Mesenchymal stem cell (in vitro differentiated cells and primary cell): Measurements from ENCODE around the gene DSCAML1.

Experiments used
- DNase-seq: peaks from one replicate; pipeline ENCODE4 v3.0.0-alpha.2; 2013
- H2AFZ ChIP-seq: one replicate; pipeline ENCODE4 v1.6.1; 2013; ENCODE audit warnings: low read depth, mild to moderate bottlenecking, control low read depth, inconsistent platforms, low read length, moderate library complexity
- H2AK5ac ChIP-seq: 2 replicates; pipeline ENCODE4 v1.6.1; 2013; ENCODE audit warnings: low read length, moderate library complexity, mild to moderate bottlenecking, inconsistent platforms; ENCODE audit not compliant: severe bottlenecking
- H2BK120ac ChIP-seq: one replicate; pipeline ENCODE4 v1.6.1; 2013; ENCODE audit warnings: low read depth, mild to moderate bottlenecking, inconsistent platforms, low read length, moderate library complexity
- H2BK12ac ChIP-seq, 2 experiments: one replicate each; pipeline ENCODE4 v1.6.1; 2013; ENCODE audit warnings: inconsistent platforms in 2 of 2, low read length in 2 of 2, mild to moderate bottlenecking in 2 of 2, moderate library complexity in 2 of 2, control low read depth in 1 of 2
- H2BK15ac ChIP-seq: one replicate; pipeline ENCODE4 v1.6.1; 2013; ENCODE audit warnings: mild to moderate bottlenecking, low read depth, inconsistent platforms; ENCODE audit not compliant: poor library complexity, severe bottlenecking
- H2BK5ac ChIP-seq: 2 replicates; pipeline ENCODE4 v1.6.1; 2013; ENCODE audit warnings: low read depth, mild to moderate bottlenecking, low read length, control low read depth, inconsistent platforms; ENCODE audit not compliant: poor library complexity, severe bottlenecking
- H3K14ac ChIP-seq, 2 experiments: one replicate each; pipeline ENCODE4 v1.6.1; 2013; ENCODE audit warnings: inconsistent platforms in 2 of 2, low read length in 2 of 2, control low read depth in 1 of 2, mild to moderate bottlenecking in 1 of 2, moderate library complexity in 1 of 2
- H3K18ac ChIP-seq, 2 experiments: one replicate each; pipeline ENCODE4 v1.6.1; 2013; ENCODE audit warnings: inconsistent platforms in 2 of 2, low read length in 2 of 2, control low read depth in 1 of 2, low read depth in 1 of 2, mild to moderate bottlenecking in 1 of 2
- H3K23ac ChIP-seq, 2 experiments: one replicate each; pipeline ENCODE4 v1.6.1; 2013; ENCODE audit warnings: inconsistent platforms in 2 of 2, low read length in 2 of 2, mild to moderate bottlenecking in 2 of 2, moderate library complexity in 2 of 2, control low read depth in 1 of 2
- H3K27ac ChIP-seq: 2 replicates; pipeline ENCODE4 v1.5.1; 2013; ENCODE audit warnings: mild to moderate bottlenecking, moderate library complexity, low read length, control low read depth, inconsistent platforms; ENCODE audit not compliant: poor library complexity, severe bottlenecking
- H3K27me3 ChIP-seq, 2 experiments: 2 replicates each; pipeline versions ENCODE4 v1.6.1 to v1.7.0; 2013; ENCODE audit warnings: low read length in 2 of 2, mild to moderate bottlenecking in 2 of 2, moderate library complexity in 2 of 2, control low read depth in 1 of 2, inconsistent platforms in 1 of 2; ENCODE audit not compliant: control insufficient read depth in 1 of 2, insufficient read depth in 1 of 2
- H3K36me3 ChIP-seq, 2 experiments: 2 replicates each; pipeline versions ENCODE4 v1.6.1 to v1.7.0; 2013; ENCODE audit warnings: low read length in 2 of 2, control low read depth in 1 of 2, inconsistent platforms in 1 of 2, low read depth in 1 of 2, mild to moderate bottlenecking in 1 of 2; ENCODE audit not compliant: insufficient read depth in 2 of 2, control insufficient read depth in 1 of 2
- H3K4ac ChIP-seq, 2 experiments: one replicate each; pipeline ENCODE4 v1.6.1; 2013; ENCODE audit warnings: inconsistent platforms in 2 of 2, low read length in 2 of 2, mild to moderate bottlenecking in 2 of 2, moderate library complexity in 2 of 2, control low read depth in 1 of 2, low read depth in 1 of 2
- H3K4me1 ChIP-seq: 2 replicates; pipeline ENCODE4 v1.6.1; 2013; ENCODE audit warnings: low read depth, low read length, control low read depth; ENCODE audit not compliant: control insufficient read depth, insufficient read depth
- H3K4me2 ChIP-seq: 2 replicates; pipeline ENCODE4 v1.6.1; 2013; ENCODE audit warnings: low read length, mild to moderate bottlenecking, inconsistent platforms; ENCODE audit not compliant: poor library complexity, severe bottlenecking
- H3K4me3 ChIP-seq, 2 experiments: 2 replicates each; pipeline versions ENCODE4 v1.5.1 to v1.7.0; 2013; ENCODE audit warnings: low read length in 2 of 2, mild to moderate bottlenecking in 2 of 2, control low read depth in 1 of 2, low read depth in 1 of 2; ENCODE audit not compliant: insufficient read depth in 1 of 2
- H3K79me1 ChIP-seq: replicated peaks from 2 replicates; pipeline ENCODE4 v1.6.1; 2013; ENCODE audit warnings: mild to moderate bottlenecking, control low read depth, low read length, inconsistent platforms; ENCODE audit not compliant: poor library complexity, severe bottlenecking
- H3K9ac ChIP-seq: 2 replicates; pipeline ENCODE4 v1.7.0; 2013; ENCODE audit warnings: mild to moderate bottlenecking, low read length, moderate library complexity
- H3K9me3 ChIP-seq: 2 replicates; pipeline ENCODE4 v1.7.0; 2013; ENCODE audit warnings: mild to moderate bottlenecking, low read length; ENCODE audit not compliant: control insufficient read depth
- H4K8ac ChIP-seq: one replicate; pipeline ENCODE4 v1.6.1; 2013; ENCODE audit warnings: inconsistent platforms, mild to moderate bottlenecking, low read length, moderate library complexity
- H4K91ac ChIP-seq: one replicate; pipeline ENCODE4 v1.6.1; 2013; ENCODE audit warnings: mild to moderate bottlenecking, low read length, inconsistent platforms
- WGBS: methylation state at CpG from one replicate; pipeline ENCODE4 v1.1.7; 2013; ENCODE audit warnings: mixed read lengths; 5-methylcytosine and 5-hydroxymethylcytosine counted together

DSCAML1 gene

GRCh38 chr11:117818041-117818873 lies 21.2 kb upstream of the DSCAML1 start:
- no peak overlapping the region for H3K18ac ChIP-seq
- WGBS, result 68% methylated on average over 5 of the region's 9 CpGs

GRCh38 chr11:117817368-117818040 lies 20.5 kb upstream of the DSCAML1 start:
- DNase-seq, result peak; percentile 85
- 17% methylated on average over 16 of the region's 19 CpGs for WGBS
- peak overlapping the region; percentile 61 for H3K4me2 ChIP-seq

More at GRCh38 chr11:117818041-117818873, 21.2 kb upstream of the DSCAML1 start:
- Histone ChIP-seq H3K36me3 (peaks cover 0 to 31% of the 10 kb centered on the region in 2 experiments), H4K8ac (no peak overlapping the region), H3K9ac (no peak overlapping the region), H3K14ac (no peak overlapping the region), H2BK5ac (no peak overlapping the region), H3K4me1 (peaks cover 68% of the 10 kb centered on the region), H3K27ac (peak overlapping the region; percentile 94), H3K9me3 (no peaks in the 10 kb centered on the region), H2BK120ac (no peak overlapping the region), H2AFZ (no peak overlapping the region), H3K4me3 (no peak overlapping the region), H4K91ac (no peak overlapping the region), H2AK5ac (peak overlapping the region; percentile 67), H3K4ac (no peak overlapping the region), H3K27me3 (peaks cover 0 to 14% of the 10 kb centered on the region in 2 experiments), H3K23ac (peak overlapping the region in 1 of 2 experiments; percentile 5), H3K79me1 (no peaks in the 10 kb centered on the region), H3K4me2 (no peak overlapping the region), H2BK12ac (peak overlapping the region in 1 of 2 experiments; percentile 29), H2BK15ac (no peak overlapping the region)
- DNase-seq, result peak; percentile 78

GRCh38 chr11:117816846-117817367 lies 19.9 kb upstream of the DSCAML1 start:
- H3K4me2 ChIP-seq, result peak overlapping the region; percentile 54
- H3K27me3 ChIP-seq, result peaks cover 0 to 10% of the 10 kb centered on the region in 2 experiments
- H4K8ac ChIP-seq, result peak overlapping the region; percentile 60
- H3K14ac ChIP-seq, result no peak overlapping the region
- H3K9me3 ChIP-seq, result no peaks in the 10 kb centered on the region
- peak overlapping the region in 1 of 2 experiments; percentile 26 for H3K4me3 ChIP-seq
- no peak overlapping the region for H2AFZ ChIP-seq
- peak overlapping the region; percentile 12 for H2BK120ac ChIP-seq
- H3K4me1 ChIP-seq, result peaks cover 61% of the 10 kb centered on the region
- peak overlapping the region; percentile 94 for H3K27ac ChIP-seq
- no peak overlapping the region for H3K23ac ChIP-seq
- H2BK15ac ChIP-seq, result peak overlapping the region; percentile 56
- peak overlapping the region; percentile 13 to 38 for H3K18ac ChIP-seq
- no peaks in the 10 kb centered on the region for H3K79me1 ChIP-seq
- peak overlapping the region; percentile 79 for H2AK5ac ChIP-seq
- peak overlapping the region; percentile 51 for H3K9ac ChIP-seq
- H2BK12ac ChIP-seq, result peak overlapping the region in 1 of 2 experiments; percentile 27
- 90% methylated on average over 5 of the region's 5 CpGs for WGBS
- no peak for DNase-seq
- H3K4ac ChIP-seq, result peak overlapping the region; percentile 16 to 22
- peak overlapping the region; percentile 85 for H4K91ac ChIP-seq
- H3K36me3 ChIP-seq, result peaks cover 0 to 23% of the 10 kb centered on the region in 2 experiments
- peak overlapping the region; percentile 75 for H2BK5ac ChIP-seq

More at GRCh38 chr11:117817368-117818040, 20.5 kb upstream of the DSCAML1 start:
- peak overlapping the region; percentile 6 to 13 for H3K18ac ChIP-seq
- peaks cover 0 to 12% of the 10 kb centered on the region in 2 experiments for H3K27me3 ChIP-seq
- H3K27ac ChIP-seq, result peak overlapping the region; percentile 94
- peak overlapping the region; percentile 16 to 90 for H3K4ac ChIP-seq
- peak overlapping the region; percentile 85 for H4K91ac ChIP-seq
- peak overlapping the region in 1 of 2 experiments; percentile 7 for H3K14ac ChIP-seq
- H3K79me1 ChIP-seq, result no peaks in the 10 kb centered on the region
- H2BK12ac ChIP-seq, result peak overlapping the region in 1 of 2 experiments; percentile 27
- H3K4me3 ChIP-seq, result peak overlapping the region in 1 of 2 experiments; percentile 26
- no peaks in the 10 kb centered on the region for H3K9me3 ChIP-seq
- no peak overlapping the region for H3K23ac ChIP-seq
- H3K36me3 ChIP-seq, result peaks cover 0 to 28% of the 10 kb centered on the region in 2 experiments
- peak overlapping the region; percentile 75 for H2BK5ac ChIP-seq
- H2AFZ ChIP-seq, result peak overlapping the region; percentile 75
- peak overlapping the region; percentile 86 for H4K8ac ChIP-seq
- H3K9ac ChIP-seq, result peak overlapping the region; percentile 51
- peak overlapping the region; percentile 12 for H2BK120ac ChIP-seq
- H2BK15ac ChIP-seq, result no peak overlapping the region
- H3K4me1 ChIP-seq, result peaks cover 66% of the 10 kb centered on the region
- H2AK5ac ChIP-seq, result peak overlapping the region; percentile 79
